Large intestine (tissue), 3 donors: ENCODE data around the gene UPK3A. TPM values are rescaled to one million over a fixed set of nuclear protein-coding genes. Genes with fewer than 3 reads are reported as not detected.

ENCODE experiments used
- DNase-seq, 2 donors: peaks; one replicate each; pipeline versions ENCODE4 v3.0.0 to v3.0.0-alpha.2; 2013
- H3K27ac ChIP-seq: one replicate; pipeline ENCODE4 v1.5.1; 2013; ENCODE audit warnings: low read length
- H3K27me3 ChIP-seq: 2 replicates; pipeline ENCODE4 v1.6.1; 2013; ENCODE audit warnings: low read length; ENCODE audit not compliant: control insufficient read depth, insufficient read depth
- H3K36me3 ChIP-seq: 2 replicates; pipeline ENCODE4 v1.6.1; 2013; ENCODE audit warnings: low read length; ENCODE audit not compliant: control insufficient read depth, insufficient read depth
- H3K4me1 ChIP-seq: one replicate; pipeline ENCODE4 v1.6.1; 2013; ENCODE audit warnings: low read length; ENCODE audit not compliant: control insufficient read depth, insufficient read depth
- H3K4me3 ChIP-seq: one replicate; pipeline ENCODE4 v1.5.1; 2013; ENCODE audit warnings: low read length
- H3K9me3 ChIP-seq: one replicate; pipeline ENCODE4 v1.6.1; 2013; ENCODE audit warnings: mild to moderate bottlenecking, low read depth, low read length, moderate library complexity; ENCODE audit not compliant: control insufficient read depth
- WGBS: methylation state at CpG from one replicate; pipeline ENCODE4 v1.1.5; 2013; ENCODE audit warnings: low lambda C conversion rate; ENCODE audit not compliant: insufficient coverage; 5-methylcytosine and 5-hydroxymethylcytosine counted together
- polyA plus RNA-seq: library from polyadenylated mRNA; unstranded; fragments of 120-200 nt; gene quantifications from one replicate; pipeline ENCODE4 v1.2.1, GENCODE V29; 2013

UPK3A gene
- polyA plus RNA-seq, 1 donor = 113 TPM

DNA sequence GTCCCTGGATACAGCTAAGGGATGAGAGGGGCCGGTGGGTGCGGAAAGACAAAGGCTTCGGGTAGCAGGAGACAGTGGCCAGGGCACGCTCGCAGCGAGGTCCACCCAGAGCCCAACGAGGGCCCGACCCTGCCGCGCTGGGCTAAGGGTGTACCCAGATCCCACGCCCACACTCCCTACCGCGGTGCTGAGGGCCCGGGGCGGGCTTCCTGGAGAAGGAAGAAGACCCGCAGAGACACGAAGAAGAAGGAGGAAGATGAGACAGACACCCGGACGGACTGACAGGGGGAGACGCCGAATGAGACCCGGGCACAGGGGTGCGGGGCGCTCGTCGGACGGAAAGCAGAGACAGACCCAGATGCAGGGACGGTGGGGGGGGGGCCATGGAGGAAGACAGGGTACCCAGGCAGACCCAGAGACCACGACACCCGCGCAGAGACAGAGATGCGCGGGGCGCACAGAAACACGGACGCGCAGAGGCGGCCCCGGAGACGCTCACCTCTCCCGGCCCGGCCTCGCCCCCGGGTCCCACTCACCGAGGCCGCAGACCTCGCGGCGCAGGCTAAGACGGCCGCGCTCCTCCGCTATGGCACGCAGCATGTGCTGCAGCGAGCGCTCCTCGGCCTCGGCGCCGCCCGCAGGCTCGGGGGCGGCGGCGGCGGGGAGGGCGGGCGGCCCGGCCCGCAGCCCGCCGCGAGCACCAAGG is 44.5 kb upstream of the UPK3A start:
- DNase-seq = peak in 1 of 2 donors; percentile 35
- Histone ChIP-seq H3K4me1 (peaks cover 23% of the 10 kb centered on the region), H3K36me3 (peaks cover 11% of the 10 kb centered on the region), H3K9me3 (no peaks in the 10 kb centered on the region), H3K27me3 (no peaks in the 10 kb centered on the region), H3K27ac (no peak overlapping the region), H3K4me3 (peak overlapping the region; percentile 62)
- no CpG with 5 or more reads among the region's 73 CpGs for WGBS

DNA sequence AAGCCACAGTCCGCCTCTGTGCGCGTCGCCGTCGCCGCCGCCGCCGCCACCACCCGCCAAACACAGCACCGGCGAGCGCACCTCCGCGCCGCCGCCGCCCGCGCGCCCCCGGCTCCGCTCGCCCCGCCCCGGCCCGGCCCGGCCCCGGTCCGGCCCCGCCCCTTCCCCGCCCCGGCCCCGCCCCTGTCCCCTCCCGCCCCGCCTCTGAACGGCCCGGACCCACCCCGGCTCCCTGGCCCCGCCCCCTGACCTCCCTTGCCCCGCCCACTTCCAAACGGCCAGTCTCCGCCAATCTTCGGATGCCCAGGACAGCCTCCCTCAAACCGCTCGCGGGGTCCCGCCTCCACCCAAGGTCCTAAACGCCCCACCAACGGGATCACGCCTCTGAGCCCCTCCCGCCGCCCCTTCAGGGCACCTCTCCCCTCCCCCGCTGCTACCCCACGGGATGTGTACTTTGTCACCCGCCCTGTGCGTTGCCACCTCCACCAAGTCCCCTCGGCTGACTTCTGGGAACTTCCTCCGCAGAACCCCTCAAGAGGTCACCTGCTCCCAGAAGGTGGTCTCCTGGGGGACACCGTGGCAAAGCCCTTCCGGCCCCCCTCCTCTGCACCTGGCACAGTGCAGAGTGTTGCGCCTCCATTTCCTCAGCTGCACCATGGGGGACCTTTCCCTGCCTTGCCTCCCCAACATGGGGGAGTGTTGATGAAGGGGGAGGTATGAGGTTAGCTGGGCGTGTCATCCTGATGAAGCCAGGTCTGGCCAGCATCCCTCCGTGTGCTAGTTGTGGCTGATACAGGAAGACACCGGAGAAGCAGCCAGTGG is 43.7 kb upstream of the UPK3A start, which contains the start of gene KIAA0930:
TSS of gene KIAA0930 (minus strand) at position 85 of the 822 bp plus-strand sequence. CDS start 191 bp downstream, outside the sequence.
- Histone ChIP-seq H3K4me3 (peak within 1 kb of the TSS; percentile 62), H3K36me3 (peaks cover 11% of the 10 kb centered on the region), H3K27me3 (no peaks in the 10 kb centered on the region), H3K9me3 (no peaks in the 10 kb centered on the region), H3K4me1 (peaks cover 28% of the 10 kb centered on the region), H3K27ac (no peak within 1 kb of the TSS)
- DNase-seq = peak; percentile 54 to 77
- WGBS = no CpG with 5 or more reads among the region's 66 CpGs

DNA sequence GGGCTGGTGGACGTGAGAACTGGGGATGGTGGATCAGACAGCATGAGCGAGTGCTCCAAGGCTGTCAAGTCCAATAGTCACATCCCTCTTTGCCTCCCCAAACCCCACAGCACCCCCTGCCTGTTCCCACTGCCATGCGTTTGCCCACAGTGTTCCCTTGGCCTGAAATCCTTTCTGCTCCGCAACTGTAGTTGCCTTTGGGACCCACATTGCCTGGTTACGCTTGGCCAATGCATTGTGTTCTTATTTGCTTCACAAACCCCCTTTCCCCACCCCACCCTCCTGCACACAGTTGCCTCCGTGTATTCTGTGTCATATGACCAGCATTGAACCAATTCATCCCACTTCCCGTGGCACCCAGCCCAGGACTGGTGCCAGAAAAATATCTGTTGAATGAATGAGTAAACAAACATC is 42.0 kb upstream of the UPK3A start:
- Histone ChIP-seq H3K4me3 (no peak overlapping the region), H3K4me1 (peaks cover 43% of the 10 kb centered on the region), H3K9me3 (no peaks in the 10 kb centered on the region), H3K36me3 (peaks cover 7% of the 10 kb centered on the region), H3K27ac (no peak overlapping the region), H3K27me3 (no peaks in the 10 kb centered on the region)
- 75% methylated on average over 2 of the region's 7 CpGs for WGBS
- no peak for DNase-seq

DNA sequence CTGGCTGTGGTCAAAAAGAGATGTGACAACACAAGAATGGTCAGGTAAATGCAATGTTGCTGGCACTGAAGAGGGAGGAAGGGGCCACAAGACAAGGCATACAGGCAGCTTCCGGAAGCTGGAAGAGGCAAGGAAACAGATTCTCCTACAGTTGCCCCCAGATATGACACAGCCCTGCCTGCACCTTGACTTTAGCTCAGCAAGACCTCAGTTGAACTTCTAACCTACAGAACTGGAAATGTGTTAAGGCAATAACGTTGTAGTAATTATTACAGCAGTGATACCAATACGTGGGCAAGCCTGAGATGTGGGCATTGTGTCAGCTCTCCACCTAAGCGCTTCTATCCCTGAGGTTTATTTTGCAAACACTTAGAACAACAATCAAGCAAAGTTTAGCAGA is 39.8 kb upstream of the UPK3A start:
- H3K9me3 ChIP-seq = no peaks in the 10 kb centered on the region
- no peaks in the 10 kb centered on the region for H3K27me3 ChIP-seq
- peaks cover 34% of the 10 kb centered on the region for H3K4me1 ChIP-seq
- no peaks in the 10 kb centered on the region for H3K36me3 ChIP-seq
- peak overlapping the region; percentile 92 for H3K27ac ChIP-seq
- H3K4me3 ChIP-seq = no peak overlapping the region
- DNase-seq = peak in 1 of 2 donors; percentile 74
- no CpG with 5 or more reads among the region's 4 CpGs for WGBS

DNA sequence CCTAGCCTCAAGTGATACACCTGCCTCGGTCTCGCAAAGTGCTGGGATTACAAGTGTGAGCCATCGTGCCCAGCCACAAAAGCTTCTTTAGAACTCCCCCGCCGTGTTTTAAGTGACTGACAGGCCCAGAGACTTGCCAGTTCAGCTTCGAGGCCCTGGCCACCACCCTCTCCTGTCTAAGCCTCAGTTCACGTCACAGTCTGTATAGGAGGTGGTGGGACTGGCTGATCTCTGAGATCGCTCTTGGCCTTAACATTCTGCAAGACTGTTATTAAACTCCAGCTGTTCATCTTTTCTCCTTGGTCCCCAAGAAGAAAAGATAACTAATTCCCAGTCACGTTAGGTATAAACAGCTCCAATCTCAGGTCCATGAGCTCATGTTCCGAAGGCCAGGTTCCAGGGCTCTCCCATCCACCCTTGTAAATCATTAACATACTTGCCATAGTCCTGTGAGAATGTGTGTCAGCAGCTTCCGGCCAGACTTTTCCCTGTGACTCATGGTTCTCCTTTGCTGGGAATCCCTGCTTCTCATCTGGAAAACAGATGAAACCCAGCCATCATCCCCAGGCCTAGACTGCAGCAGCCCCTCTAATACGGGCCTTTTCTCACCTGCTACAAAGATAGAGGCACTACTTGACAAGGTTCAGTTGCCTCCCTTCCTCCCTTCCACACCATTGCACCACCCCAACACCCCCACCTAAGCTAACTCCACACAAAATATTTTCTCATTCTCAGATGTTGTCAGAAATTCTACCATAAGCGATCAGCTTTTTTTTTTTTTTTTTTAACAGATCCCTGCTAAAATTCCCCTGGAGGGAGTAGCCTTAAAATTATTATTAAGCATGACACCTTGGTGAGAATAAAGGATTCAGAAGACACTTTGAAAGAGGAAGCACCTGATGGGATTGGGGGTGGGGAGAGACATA is 38.4 kb upstream of the UPK3A start:
- peak; percentile 97 to 99 for DNase-seq
- Histone ChIP-seq H3K27ac (peak overlapping the region; percentile 92), H3K4me3 (no peak overlapping the region), H3K9me3 (no peaks in the 10 kb centered on the region), H3K27me3 (no peaks in the 10 kb centered on the region), H3K4me1 (peaks cover 27% of the 10 kb centered on the region), H3K36me3 (no peaks in the 10 kb centered on the region)
- WGBS = 20% methylated on average over 1 of the region's 13 CpGs

DNA sequence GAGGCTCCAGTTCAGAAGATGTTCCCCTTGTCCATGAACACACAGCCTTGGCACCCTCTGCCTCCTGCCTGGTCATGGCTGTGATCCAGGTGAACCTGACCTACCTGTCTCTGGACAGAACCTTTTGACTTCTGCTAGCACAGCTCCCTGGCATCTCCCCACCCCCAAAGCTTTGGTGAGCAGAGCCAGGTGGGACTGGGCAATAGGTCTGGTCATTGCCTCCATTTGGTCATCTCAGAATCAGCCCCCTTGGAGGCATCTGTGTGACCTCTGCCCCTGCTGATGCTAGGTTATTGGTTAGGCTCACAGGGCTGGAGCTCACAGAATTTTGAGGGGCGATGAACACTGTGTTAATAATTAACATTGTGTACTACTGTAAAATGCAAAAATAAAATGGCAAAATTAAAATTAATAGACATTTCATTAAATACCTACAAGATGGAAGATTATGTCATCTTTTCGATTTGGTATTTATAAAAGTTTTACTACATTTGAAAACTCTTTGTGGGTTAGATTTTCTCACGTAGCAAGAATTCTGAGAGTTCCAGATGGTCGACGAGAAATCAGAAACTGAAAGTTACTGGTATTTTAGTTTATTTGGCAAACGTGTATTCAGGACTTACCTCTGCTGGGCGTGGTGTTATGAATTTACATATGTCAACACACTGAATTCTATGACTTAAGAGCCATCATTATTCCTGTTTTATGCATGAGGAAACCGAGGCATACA is 35.8 kb upstream of the UPK3A start:
- DNase-seq = no peak
- 83% methylated on average over 1 of the region's 8 CpGs for WGBS
- H3K27ac ChIP-seq = no peak overlapping the region

DNA sequence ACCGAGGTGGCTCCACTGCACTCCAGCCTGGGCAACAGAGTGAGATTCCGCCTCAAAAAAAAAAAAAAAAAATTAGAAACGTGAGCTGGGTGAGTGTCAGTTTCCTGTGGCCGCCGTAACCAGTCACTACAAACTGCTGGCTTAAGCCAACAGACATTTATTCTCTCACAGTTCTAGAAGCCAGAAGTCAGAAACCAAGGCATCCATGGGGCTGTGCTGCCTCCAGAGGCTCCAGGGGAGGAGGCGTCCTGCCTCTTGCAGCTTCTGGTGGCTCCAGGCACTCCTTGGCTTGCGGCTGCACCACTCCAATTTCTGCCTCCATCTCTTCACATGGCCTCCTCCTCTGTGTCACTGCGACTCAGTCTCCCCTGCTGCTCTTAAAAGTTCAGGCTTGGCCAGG is 32.9 kb upstream of the UPK3A start:
- Histone ChIP-seq H3K27ac (no peak overlapping the region), H3K27me3 (no peaks in the 10 kb centered on the region), H3K4me3 (no peak overlapping the region), H3K36me3 (no peaks in the 10 kb centered on the region), H3K4me1 (peaks cover 9% of the 10 kb centered on the region), H3K9me3 (no peaks in the 10 kb centered on the region)
- WGBS = no CpG with 5 or more reads among the region's 8 CpGs
- DNase-seq = no peak

More for the DNA sequence above, 35.8 kb upstream of the UPK3A start:
- Histone ChIP-seq H3K4me1 (peaks cover 26% of the 10 kb centered on the region), H3K27me3 (no peaks in the 10 kb centered on the region), H3K36me3 (no peaks in the 10 kb centered on the region), H3K9me3 (no peaks in the 10 kb centered on the region), H3K4me3 (no peak overlapping the region)

DNA sequence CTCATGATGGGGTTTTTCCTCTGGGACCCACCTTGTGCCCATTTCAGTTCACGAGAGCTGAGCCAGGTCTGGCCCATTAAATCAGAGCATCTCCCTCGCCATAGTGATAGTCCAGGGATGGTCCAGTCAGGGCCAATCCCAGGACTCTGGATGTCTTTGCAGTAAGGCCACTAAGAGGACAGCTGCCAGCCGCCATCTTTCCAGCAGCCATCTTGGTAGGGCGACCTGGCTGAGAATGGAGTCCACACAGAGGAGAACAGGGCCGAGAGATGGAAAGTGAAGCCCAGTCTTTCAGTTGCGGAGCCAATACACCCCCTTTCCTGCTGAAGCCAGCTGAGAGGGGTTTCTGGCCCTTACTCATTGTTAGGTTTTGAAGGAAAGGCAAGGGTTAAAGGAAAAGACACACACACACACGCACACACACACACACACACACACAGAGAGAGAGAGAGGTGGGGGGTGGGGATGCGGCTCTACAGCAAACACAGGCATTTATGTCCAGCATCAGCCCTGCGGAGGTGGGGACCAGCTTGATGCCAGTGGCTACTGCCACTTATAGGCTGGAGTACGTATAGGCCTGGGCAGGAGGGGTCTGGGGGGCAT is 31.6 kb upstream of the UPK3A start:
- Histone ChIP-seq H3K9me3 (no peaks in the 10 kb centered on the region), H3K4me1 (no peaks in the 10 kb centered on the region), H3K36me3 (no peaks in the 10 kb centered on the region), H3K27ac (no peak overlapping the region), H3K27me3 (no peaks in the 10 kb centered on the region), H3K4me3 (no peak overlapping the region)
- no CpG with 5 or more reads among the region's 10 CpGs for WGBS
- DNase-seq = no peak

DNA sequence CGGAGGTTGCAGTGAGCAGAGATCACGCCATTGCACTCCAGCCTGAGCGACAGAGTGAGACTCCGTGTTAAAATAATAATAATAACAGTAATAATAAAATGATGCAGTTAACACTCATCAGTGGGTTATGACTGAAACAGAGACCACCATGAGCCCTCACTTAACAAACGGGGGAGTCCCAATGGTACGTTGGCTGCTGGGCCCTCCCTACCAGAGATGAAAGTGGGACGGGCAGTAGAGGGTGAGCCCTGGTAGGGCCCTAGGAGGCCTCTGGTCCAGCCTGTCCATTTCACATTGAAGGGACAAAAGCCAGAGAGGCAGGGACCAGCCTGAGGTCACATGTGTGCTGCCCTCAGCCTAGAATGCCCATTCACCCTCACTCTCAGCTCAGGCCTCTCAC is 30.4 kb upstream of the UPK3A start:
- DNase-seq = no peak
- Histone ChIP-seq H3K27me3 (no peaks in the 10 kb centered on the region), H3K36me3 (no peaks in the 10 kb centered on the region), H3K4me1 (no peaks in the 10 kb centered on the region), H3K4me3 (no peak overlapping the region), H3K27ac (no peak overlapping the region), H3K9me3 (no peaks in the 10 kb centered on the region)
- no CpG with 5 or more reads among the region's 7 CpGs for WGBS
